ENCODE measurements around the gene CHI3L2.

- TF ChIP-seq TCF7 (CRISPR knock-in tag; IDR thresholded peaks at IDR 0.05; ENCODE audit: low read depth) (no peak), CTCF (IDR thresholded peaks at IDR 0.05) (no peak), ATF6 (CRISPR knock-in tag; IDR thresholded peaks at IDR 0.05) (no peak), USF1 (CRISPR knock-in tag; IDR thresholded peaks at IDR 0.05) (no peak), ZNF423 (CRISPR knock-in tag; IDR thresholded peaks at IDR 0.05) (no peak), TEAD4 (CRISPR knock-in tag; IDR thresholded peaks at IDR 0.05) (no peak), CREB1 (CRISPR knock-in tag; IDR thresholded peaks at IDR 0.05) (no peak), ZNF317 (CRISPR knock-in tag; IDR thresholded peaks at IDR 0.05; ENCODE audit: borderline replicate concordance, low read depth) (no peak), JUN (CRISPR knock-in tag; IDR thresholded peaks at IDR 0.05) (no peak), RELA (CRISPR knock-in tag; IDR thresholded peaks at IDR 0.05; ENCODE audit: borderline replicate concordance) (no peak), IRF1 (CRISPR knock-in tag; IDR thresholded peaks at IDR 0.05) (no peak), NFE2L1 (CRISPR knock-in tag; IDR thresholded peaks at IDR 0.05) (no peak), FOXK1 (CRISPR knock-in tag; IDR thresholded peaks at IDR 0.05) (no peak)
Observed at GRCh38 chr1:111256988-111257658, 29.6 kb downstream of the CHI3L2 start.

All from WTC11 (cell line).